GM23248 (cell line): ENCODE measurements around the gene ACLY. TPM values are rescaled to one million over a fixed set of nuclear protein-coding genes. Genes with fewer than 3 reads are reported as not detected.
A peak's percentile ranks its signal among the peaks of the same experiment; 100 is the strongest.
"Not testable (repeated sequence)": the region's sequence is repeated elsewhere in the genome, so short reads cannot be mapped to it uniquely, and the experiment has no call there.

ENCODE experiments used
- DNase-seq: peaks from one replicate; pipeline ENCODE4 v3.0.0-alpha.2; 2015
- H2AFZ ChIP-seq: fragments of 200-600 bp; sonication (generic); 2 replicates; pipeline ENCODE4 v1.6.1; 2016; ENCODE audit warnings: antibody characterized with exemption
- H3F3A ChIP-seq: fragments of 200-600 bp; sonication (generic); 2 replicates; pipeline ENCODE4 v1.6.1; 2016; ENCODE audit warnings: mild to moderate bottlenecking, antibody characterized with exemption, mixed run types; ENCODE audit not compliant: insufficient read depth
- H3K27ac ChIP-seq: fragments of 200-600 bp; sonication (generic); 2 replicates; pipeline ENCODE4 v1.5.1; 2016; ENCODE audit warnings: mild to moderate bottlenecking
- H3K27me3 ChIP-seq: fragments of 200-600 bp; sonication (generic); replicated peaks from 2 replicates; pipeline ENCODE4 v1.6.1; 2016; ENCODE audit warnings: mild to moderate bottlenecking; ENCODE audit not compliant: insufficient read depth
- H3K36me3 ChIP-seq: fragments of 200-600 bp; sonication (generic); 2 replicates; pipeline ENCODE4 v1.6.1; 2016; ENCODE audit warnings: low read depth, mild to moderate bottlenecking
- H3K4me1 ChIP-seq: fragments of 200-600 bp; sonication (generic); 2 replicates; pipeline ENCODE4 v1.6.1; 2016; ENCODE audit warnings: mild to moderate bottlenecking; ENCODE audit not compliant: insufficient read depth
- H3K4me2 ChIP-seq: fragments of 200-600 bp; sonication (generic); one replicate; pipeline ENCODE4 v1.6.1; 2016; ENCODE audit warnings: mild to moderate bottlenecking; ENCODE audit not compliant: unreplicated experiment
- H3K4me3 ChIP-seq: fragments of 200-600 bp; sonication (generic); 2 replicates; pipeline ENCODE4 v1.5.1; 2016; ENCODE audit warnings: mild to moderate bottlenecking
- H3K79me2 ChIP-seq: fragments of 200-600 bp; sonication (generic); 2 replicates; pipeline ENCODE4 v1.6.1; 2016; ENCODE audit warnings: mild to moderate bottlenecking; ENCODE audit not compliant: insufficient read depth
- H3K9ac ChIP-seq: fragments of 200-600 bp; sonication (generic); 2 replicates; pipeline ENCODE4 v1.6.1; 2016; ENCODE audit warnings: mild to moderate bottlenecking
- H3K9me2 ChIP-seq: fragments of 200-600 bp; sonication (generic); 2 replicates; pipeline ENCODE4 v1.6.1; 2016; ENCODE audit warnings: mixed run types, mild to moderate bottlenecking, moderate library complexity; ENCODE audit not compliant: insufficient read depth
- H3K9me3 ChIP-seq: fragments of 200-600 bp; sonication (generic); one replicate; pipeline ENCODE4 v1.6.1; 2017; ENCODE audit warnings: low read depth
- H4K20me1 ChIP-seq: fragments of 200-600 bp; sonication (generic); 2 replicates; pipeline ENCODE4 v1.6.0; 2016; ENCODE audit not compliant: insufficient read depth
- EZH2 ChIP-seq: fragments of 200-600 bp; sonication (generic); IDR thresholded peaks from 2 replicates; pipeline ENCODE4 v1.6.1; 2018; ENCODE audit warnings: antibody characterized with exemption, mild to moderate bottlenecking; ENCODE audit not compliant: insufficient read depth, poor library complexity, severe bottlenecking
- EZH2phosphoT487 ChIP-seq: fragments of 200-600 bp; sonication (generic); IDR thresholded peaks from 2 replicates; pipeline ENCODE4 v1.6.1; 2018; ENCODE audit warnings: antibody characterized with exemption, moderate library complexity, mild to moderate bottlenecking, low read depth; ENCODE audit not compliant: insufficient read depth
- WGBS, 2 experiments: methylation state at CpG; one replicate each; pipeline ENCODE4 v1.1.6; 2015 to 2017; ENCODE audit warnings: low lambda C conversion rate in 2 of 2, low coverage in 1 of 2; ENCODE audit errors: missing lambda C conversion rate in 2 of 2; 5-methylcytosine and 5-hydroxymethylcytosine counted together
- in situ Hi-C: fragments of 300-500 bp; cut with MboI; formaldehyde crosslinking; loops from 2 replicates; pipeline ENCODE4 v1.15.0; 2020
- polyA plus RNA-seq: library from polyadenylated mRNA; unstranded; fragments of >200 nt; fragmentation: Nextera tagmentation; extraction: Ambion mirVana; gene quantifications from 2 replicates; pipeline ENCODE4 v1.2.1, GENCODE V29; 2016
- total RNA-seq: library from RNA; depleted of rRNA; stranded (reverse); fragments of >200 nt; shearing (Covaris generic); gene quantifications from 2 replicates; pipeline ENCODE4 v1.2.3, GENCODE V29; 2014

The ACLY gene
- total and polyA plus RNA-seq, 2 experiments from 2014 or later = 101 to 144 TPM

- H3F3A ChIP-seq = peaks cover 38% of the 10 kb centered on the region
- peaks cover 12% of the 10 kb centered on the region for H3K4me1 ChIP-seq
- no peaks in the 10 kb centered on the region for H4K20me1 ChIP-seq
- H3K27me3 ChIP-seq = no peaks in the 10 kb centered on the region
- TF ChIP-seq EZH2 = no peak
- TF ChIP-seq EZH2phosphoT487 = no peak
- peak within 1 kb of the TSS; percentile 73 for H2AFZ ChIP-seq
- H3K27ac ChIP-seq = peak within 1 kb of the TSS; percentile 79
- H3K9me2 ChIP-seq = no peaks in the 10 kb centered on the region
- H3K79me2 ChIP-seq = peaks cover 49% of the 10 kb centered on the region
- peak; percentile 98 for DNase-seq
- WGBS, 2 experiments = 1% methylated on average over 52 to 68 of the region's 90 CpGs
- H3K36me3 ChIP-seq = peaks cover 31% of the 10 kb centered on the region
- H3K4me2 ChIP-seq = peak within 1 kb of the TSS; percentile 85
- in situ Hi-C loops = no loop called here
- H3K9me3 ChIP-seq = no peaks in the 10 kb centered on the region
- peak within 1 kb of the TSS; percentile 90 for H3K4me3 ChIP-seq
- H3K9ac ChIP-seq = peak within 1 kb of the TSS; percentile 92
Measured at GRCh38 chr17:41864836-41865595, 53.7 kb downstream of the ACLY start, which contains the start of gene KLHL11. KLHL11 (minus strand) TSS chr17:41865423; CDS start chr17:41865370, 53 bp downstream.

GRCh38 chr17:41864498-41864835 lies 54.3 kb downstream of the ACLY start:
- in situ Hi-C loops = no loop called here

GRCh38 chr17:41863074-41863848 lies 55.5 kb downstream of the ACLY start:
- no peak overlapping the region for H2AFZ ChIP-seq
- TF ChIP-seq EZH2 (no peak), EZH2phosphoT487 (no peak)
- no peak overlapping the region for H3K27ac ChIP-seq
- WGBS, 2 experiments = 73 to 78% methylated on average over 18 of the region's 18 CpGs
- peaks cover 66% of the 10 kb centered on the region for H3K79me2 ChIP-seq
- H3K36me3 ChIP-seq = peaks cover 14% of the 10 kb centered on the region
- H4K20me1 ChIP-seq = no peaks in the 10 kb centered on the region
- H3K9ac ChIP-seq = peak overlapping the region; percentile 92; the same call in 1 of the 2 replicates
- DNase-seq = no peak
- H3K9me3 ChIP-seq = no peaks in the 10 kb centered on the region
- peaks cover 23% of the 10 kb centered on the region for H3F3A ChIP-seq
- peak overlapping the region; percentile 90 for H3K4me3 ChIP-seq
- H3K9me2 ChIP-seq = no peaks in the 10 kb centered on the region
- no peaks in the 10 kb centered on the region for H3K27me3 ChIP-seq
- in situ Hi-C loops = no loop called here
- H3K4me1 ChIP-seq = peaks cover 12% of the 10 kb centered on the region
- H3K4me2 ChIP-seq = peak overlapping the region; percentile 85

More at GRCh38 chr17:41864498-41864835, 54.3 kb downstream of the ACLY start:
- Histone ChIP-seq H2AFZ (peak overlapping the region; percentile 73), H3K9me3 (no peaks in the 10 kb centered on the region), H3K9me2 (no peaks in the 10 kb centered on the region), H3F3A (peaks cover 33% of the 10 kb centered on the region), H3K9ac (peak overlapping the region; percentile 92), H3K4me2 (peak overlapping the region; percentile 85), H3K4me1 (peaks cover 12% of the 10 kb centered on the region), H3K36me3 (peaks cover 26% of the 10 kb centered on the region), H3K79me2 (peaks cover 55% of the 10 kb centered on the region), H3K27me3 (no peaks in the 10 kb centered on the region), H3K27ac (peak overlapping the region; percentile 79), H3K4me3 (peak overlapping the region; percentile 90), H4K20me1 (no peaks in the 10 kb centered on the region)
- 0% methylated on average over 16 to 25 of the region's 25 CpGs for WGBS, 2 experiments
- DNase-seq = no peak
- TF ChIP-seq EZH2 = no peak
- no peak for TF ChIP-seq EZH2phosphoT487

GRCh38 chr17:41860254-41860931 lies 58.4 kb downstream of the ACLY start:
- Histone ChIP-seq H3K4me1 (peaks cover 12% of the 10 kb centered on the region), H3K9me3 (no peaks in the 10 kb centered on the region), H4K20me1 (no peaks in the 10 kb centered on the region), H3K79me2 (peaks cover 90% of the 10 kb centered on the region), H3K4me3 (no peak overlapping the region), H3K27me3 (no peaks in the 10 kb centered on the region), H2AFZ (no peak overlapping the region), H3K9ac (no peak overlapping the region), H3F3A (0 out of 2 replicates have a peak, but pooled peaks cover 6% of the 10 kb centered on the region), H3K4me2 (no peak overlapping the region), H3K27ac (no peak overlapping the region), H3K36me3 (no peaks in the 10 kb centered on the region), H3K9me2 (no peaks in the 10 kb centered on the region)
- in situ Hi-C loops = no loop called here
- no peak for DNase-seq
- TF ChIP-seq EZH2 = no peak
- no peak for TF ChIP-seq EZH2phosphoT487
- WGBS, 2 experiments = 69 to 97% methylated on average over 2 to 3 of the region's 3 CpGs

- H3K27me3 ChIP-seq, H3F3A ChIP-seq, H2AFZ ChIP-seq, in situ Hi-C loops, H3K9ac ChIP-seq, H3K27ac ChIP-seq, DNase-seq, H3K4me1 ChIP-seq, H3K9me3 ChIP-seq, H4K20me1 ChIP-seq, H3K9me2 ChIP-seq, H3K4me2 ChIP-seq, H3K4me3 ChIP-seq: not testable (repeated sequence)
- H3K79me2 ChIP-seq = peaks cover 86% of the 10 kb centered on the region
- WGBS, 2 experiments = 93 to 95% methylated on average over 14 of the region's 14 CpGs
- peaks cover 12% of the 10 kb centered on the region; the same call in 1 of the 2 replicates for H3K36me3 ChIP-seq
Measured at GRCh38 chr17:41851382-41851781, 67.4 kb downstream of the ACLY start.
